ENCODE results near the gene INO80E.

INO80E gene

GRCh38 chr16:29972500-29972899 lies 23.5 kb upstream of the INO80E start:
- no peaks in the 10 kb centered on the region for H3K27me3 ChIP-seq (ENCODE audit: insufficient read depth, low read length, poor library complexity, severe bottlenecking)
- no peak overlapping the region for H3K4me3 ChIP-seq (ENCODE audit: low read length, poor library complexity, severe bottlenecking)
- peaks cover 35% of the 10 kb centered on the region for H3K4me1 ChIP-seq (ENCODE audit: insufficient read depth, low read length, poor library complexity, severe bottlenecking)
- peaks cover 37% of the 10 kb centered on the region for H3K79me2 ChIP-seq (ENCODE audit: insufficient read depth, low read length)
- no peaks in the 10 kb centered on the region; the same call in 1 of the 2 replicates for H3F3A ChIP-seq (ENCODE audit: low read depth)
- no peak for TF ChIP-seq CTCF (conservative IDR thresholded peaks at IDR 0.05; ENCODE audit: low read length)
- TF ChIP-seq EZH2phosphoT487 (IDR thresholded peaks at IDR 0.05; ENCODE audit: borderline replicate concordance): no peak
- H3K36me3 ChIP-seq (ENCODE audit: insufficient read depth, low read length): 0 out of 2 replicates have a peak, but pooled peaks cover 4% of the 10 kb centered on the region
- peaks cover 34% of the 10 kb centered on the region for H4K20me1 ChIP-seq (ENCODE audit: insufficient read depth, low read length, poor library complexity, severe bottlenecking)
- peak overlapping the region; percentile 44 for H3K9ac ChIP-seq (ENCODE audit: low read depth, low read length, poor library complexity, severe bottlenecking)
- no peak overlapping the region for H2AFZ ChIP-seq (ENCODE audit: low read length)
- H3K4me2 ChIP-seq (ENCODE audit: low read depth, low read length, poor library complexity, severe bottlenecking): peak overlapping the region; percentile 29
- no peaks in the 10 kb centered on the region for H3K9me2 ChIP-seq (replicated peaks; ENCODE audit: low read depth, low read length)
- H3K9me3 ChIP-seq (ENCODE audit: insufficient read depth, low read depth, low read length): no peaks in the 10 kb centered on the region

DNA sequence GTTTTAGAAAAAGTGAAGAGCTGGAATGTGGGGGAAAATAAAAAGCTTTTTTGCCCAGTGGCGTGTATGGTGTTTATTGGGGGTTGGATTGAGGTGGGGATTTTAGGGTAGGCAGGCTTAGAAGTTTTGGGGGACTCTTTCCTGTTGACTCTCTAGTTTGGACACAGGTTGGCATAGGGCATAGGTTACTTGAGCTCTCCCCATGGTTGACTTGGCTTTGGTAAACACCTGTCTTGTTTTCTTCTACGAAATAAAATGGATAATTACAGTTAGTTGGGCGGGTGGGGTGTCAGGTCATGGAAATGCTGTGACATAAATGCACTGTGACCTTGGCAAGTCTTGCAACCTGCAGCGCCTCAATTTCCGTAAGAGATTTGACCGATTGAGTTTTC lies 23.1 kb upstream of the INO80E start:
- Histone ChIP-seq H3K4me3 (ENCODE audit: low read length, poor library complexity, severe bottlenecking) (no peak overlapping the region), H3K9me3 (ENCODE audit: insufficient read depth, low read depth, low read length) (no peaks in the 10 kb centered on the region), H2AFZ (ENCODE audit: low read length) (peak overlapping the region; percentile 64; the same call in 1 of the 2 replicates), H3K4me2 (ENCODE audit: low read depth, low read length, poor library complexity, severe bottlenecking) (peak overlapping the region; percentile 29), H4K20me1 (ENCODE audit: insufficient read depth, low read length, poor library complexity, severe bottlenecking) (peaks cover 39% of the 10 kb centered on the region), H3K9ac (ENCODE audit: low read depth, low read length, poor library complexity, severe bottlenecking) (peak overlapping the region; percentile 44), H3K27me3 (ENCODE audit: insufficient read depth, low read length, poor library complexity, severe bottlenecking) (no peaks in the 10 kb centered on the region), H3K36me3 (ENCODE audit: insufficient read depth, low read length) (peaks cover 4% of the 10 kb centered on the region; the same call in 1 of the 2 replicates), H3F3A (ENCODE audit: low read depth) (no peaks in the 10 kb centered on the region; the same call in 1 of the 2 replicates), H3K4me1 (ENCODE audit: insufficient read depth, low read length, poor library complexity, severe bottlenecking) (peaks cover 40% of the 10 kb centered on the region), H3K9me2 (replicated peaks; ENCODE audit: low read depth, low read length) (no peaks in the 10 kb centered on the region), H3K79me2 (ENCODE audit: insufficient read depth, low read length) (peaks cover 42% of the 10 kb centered on the region)
- no peak for TF ChIP-seq CTCF (conservative IDR thresholded peaks at IDR 0.05; ENCODE audit: low read length)
- TF ChIP-seq EZH2phosphoT487 (IDR thresholded peaks at IDR 0.05; ENCODE audit: borderline replicate concordance): no peak

DNA sequence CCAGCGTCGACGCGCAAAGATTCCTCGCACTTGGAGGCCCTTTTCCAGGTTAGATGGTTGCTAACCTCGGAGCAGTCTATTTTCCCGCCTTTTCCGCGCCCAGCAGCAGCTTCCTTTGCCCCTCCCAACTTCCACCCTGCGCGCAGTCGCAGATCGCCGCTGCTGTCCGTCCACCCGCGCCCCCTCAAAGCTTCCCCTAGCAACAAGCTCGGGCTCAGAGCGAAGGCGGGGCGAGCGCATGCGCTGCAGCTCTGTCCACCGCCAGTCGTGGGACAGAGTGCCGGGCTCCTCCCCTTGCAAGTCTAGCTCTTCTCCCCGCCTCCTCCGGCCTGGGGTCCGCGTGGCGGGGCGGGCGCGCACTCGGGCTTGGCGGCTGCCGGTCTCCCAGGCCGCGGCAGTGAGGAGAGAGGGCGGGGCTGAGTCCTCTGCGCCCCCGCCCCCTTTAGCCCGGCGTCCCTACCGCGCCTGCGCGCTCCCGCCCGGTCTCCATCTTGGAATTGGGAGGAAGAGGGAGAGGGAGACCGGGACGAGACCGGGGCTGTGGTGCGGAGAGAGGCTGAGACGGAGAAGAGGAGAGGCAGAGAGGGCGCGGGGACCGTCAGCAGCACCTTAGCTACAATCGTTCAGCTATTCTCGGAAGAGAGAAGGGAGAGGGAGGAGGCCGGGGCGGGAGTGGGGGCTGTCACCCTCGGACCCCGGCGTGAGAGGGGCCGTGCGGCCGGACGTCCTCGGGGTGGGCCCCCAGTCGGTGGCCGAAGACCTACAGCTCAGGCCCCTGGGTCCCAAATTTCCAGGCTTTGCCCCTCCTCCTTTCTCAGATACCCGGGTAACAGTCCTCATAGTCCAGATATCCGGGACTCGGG lies 22.4 kb upstream of the INO80E start, which contains the start of gene TAOK2:
Gene TAOK2 (plus strand): TSS at position 485 of the 863 bp plus-strand sequence. CDS start 3,905 bp downstream, outside the sequence.
- Histone ChIP-seq H3K9me2 (replicated peaks; ENCODE audit: low read depth, low read length) (no peaks in the 10 kb centered on the region), H2AFZ (ENCODE audit: low read length) (peak within 1 kb of the TSS; percentile 76), H3F3A (ENCODE audit: low read depth) (no peaks in the 10 kb centered on the region; the same call in 1 of the 2 replicates), H3K4me3 (ENCODE audit: low read length, poor library complexity, severe bottlenecking) (peak within 1 kb of the TSS; percentile 97), H3K9me3 (ENCODE audit: insufficient read depth, low read depth, low read length) (no peaks in the 10 kb centered on the region), H3K4me2 (ENCODE audit: low read depth, low read length, poor library complexity, severe bottlenecking) (peak within 1 kb of the TSS; percentile 86), H3K27me3 (ENCODE audit: insufficient read depth, low read length, poor library complexity, severe bottlenecking) (no peaks in the 10 kb centered on the region), H3K9ac (ENCODE audit: low read depth, low read length, poor library complexity, severe bottlenecking) (peak within 1 kb of the TSS; percentile 96), H3K79me2 (ENCODE audit: insufficient read depth, low read length) (peaks cover 47% of the 10 kb centered on the region), H3K36me3 (ENCODE audit: insufficient read depth, low read length) (peaks cover 7% of the 10 kb centered on the region; the same call in 1 of the 2 replicates), H3K4me1 (ENCODE audit: insufficient read depth, low read length, poor library complexity, severe bottlenecking) (peaks cover 42% of the 10 kb centered on the region), H4K20me1 (ENCODE audit: insufficient read depth, low read length, poor library complexity, severe bottlenecking) (peaks cover 40% of the 10 kb centered on the region)
- TF ChIP-seq EZH2phosphoT487 (IDR thresholded peaks at IDR 0.05; ENCODE audit: borderline replicate concordance) (no peak), CTCF (conservative IDR thresholded peaks at IDR 0.05; ENCODE audit: low read length) (no peak)

Data from Loucy (cell line).